Kidney tubule cell (primary cell): ENCODE measurements around the gene PRPF40B.
"Not testable (repeated sequence)": the region's sequence is repeated elsewhere in the genome, so short reads cannot be mapped to it uniquely, and the experiment has no call there.

Source experiments
- DNase-seq: peaks from one replicate; pipeline ENCODE4 v3.0.0-alpha.2; 2018; ENCODE audit warnings: low spot score

PRPF40B gene

GRCh38 chr12:49623142-49623904 lies at the start of gene PRPF40B:
TSS of gene PRPF40B (plus strand) at chr12:49623561. CDS start at chr12:49623591, 30 bp downstream.
- DNase-seq, result peak; percentile 84

GRCh38 chr12:49577589-49578315 lies 45.6 kb upstream of the PRPF40B start:
- DNase-seq, result no peak

- DNase-seq, result no peak
Observed at GRCh38 chr12:49578471-49579112, 44.8 kb upstream of the PRPF40B start.

- peak; percentile 92 for DNase-seq
Observed at GRCh38 chr12:49580572-49581535, 42.5 kb upstream of the PRPF40B start.

GRCh38 chr12:49582201-49582600 lies 41.2 kb upstream of the PRPF40B start:
- no peak for DNase-seq

GRCh38 chr12:49582850-49583249 lies 40.5 kb upstream of the PRPF40B start:
- DNase-seq, result no peak

- DNase-seq, result no peak
Observed at GRCh38 chr12:49583366-49584094, 39.8 kb upstream of the PRPF40B start.

GRCh38 chr12:49584591-49584990 lies 38.8 kb upstream of the PRPF40B start:
- no peak for DNase-seq

GRCh38 chr12:49585477-49586459 lies 37.6 kb upstream of the PRPF40B start:
- no peak for DNase-seq

- DNase-seq, result no peak
Observed at GRCh38 chr12:49587174-49587908, 36.0 kb upstream of the PRPF40B start.

- no peak for DNase-seq
Observed at GRCh38 chr12:49588281-49588680, 35.1 kb upstream of the PRPF40B start.

- DNase-seq, result no peak
Observed at GRCh38 chr12:49588721-49589516, 34.4 kb upstream of the PRPF40B start.

- no peak for DNase-seq
Observed at GRCh38 chr12:49598527-49598926, 24.8 kb upstream of the PRPF40B start.

GRCh38 chr12:49599961-49600360 lies 23.4 kb upstream of the PRPF40B start:
- no peak for DNase-seq

- no peak for DNase-seq
Observed at GRCh38 chr12:49603721-49604120, 19.6 kb upstream of the PRPF40B start.

- no peak for DNase-seq
Observed at GRCh38 chr12:49604856-49605255, 18.5 kb upstream of the PRPF40B start.

GRCh38 chr12:49605539-49605938 lies 17.8 kb upstream of the PRPF40B start, which contains the start of gene FAM186B:
TSS of gene FAM186B (minus strand) at chr12:49605639. CDS start at chr12:49605477, 162 bp downstream.
- DNase-seq, result not testable (repeated sequence)
